ENCODE measurements around the gene LOX. TPM values are rescaled to one million over a fixed set of nuclear protein-coding genes. Genes with fewer than 3 reads are reported as not detected.

Gene LOX
- total and polyA plus RNA-seq, 2 experiments from 2014 or later, result 1.5 to 1.8 TPM

GRCh38 chr5:122051569-122051968 lies 26.5 kb downstream of the LOX start (continued):
- TF ChIP-seq EZH2 (IDR thresholded peaks at IDR 0.05; ENCODE audit: low read depth, unreplicated experiment), result no peak

- no peak overlapping the region for H3K4me3 ChIP-seq
- Mint-ChIP-seq H3K27me3 (ENCODE audit: insufficient read depth, low read depth, poor library complexity) (no peaks in the 10 kb centered on the region), H3K4me3 (no peak overlapping the region), H3K4me1 (no peaks in the 10 kb centered on the region; the same call in 2 of the 3 replicates), H3K27ac (no peak overlapping the region), H3K9me3 (no peaks in the 10 kb centered on the region), H3K36me3 (ENCODE audit: low read depth) (no peaks in the 10 kb centered on the region; the same call in 2 of the 3 replicates)
- no peaks in the 10 kb centered on the region for H3K36me3 ChIP-seq (ENCODE audit: insufficient read depth)
- no peaks in the 10 kb centered on the region for H3K27me3 ChIP-seq (ENCODE audit: insufficient read depth)
- H2AFZ ChIP-seq, result no peak overlapping the region
- no peaks in the 10 kb centered on the region for H3K79me2 ChIP-seq (replicated peaks; ENCODE audit: insufficient read depth)
- H4K20me1 ChIP-seq (replicated peaks; ENCODE audit: insufficient read depth), result no peaks in the 10 kb centered on the region
- H3K27ac ChIP-seq (ENCODE audit: low read depth), result no peak overlapping the region
- DNase-seq (ENCODE audit: low spot score) (no peak), ATAC-seq (no peak)
- no peaks in the 10 kb centered on the region for H3F3A ChIP-seq (replicated peaks; ENCODE audit: low read depth)
- H3K4me2 ChIP-seq, result no peak overlapping the region
- no peak for TF ChIP-seq CREB1 (CRISPR knock-in tag; IDR thresholded peaks at IDR 0.05; ENCODE audit: low read depth)
- no peak for TF ChIP-seq NANOG (IDR thresholded peaks at IDR 0.05; ENCODE audit: borderline replicate concordance)
- no peak for TF ChIP-seq EZH2phosphoT487 (IDR thresholded peaks at IDR 0.05; ENCODE audit: unreplicated experiment)
- no peak for TF ChIP-seq EZH2 (IDR thresholded peaks at IDR 0.05; ENCODE audit: low read depth, unreplicated experiment)
- TF ChIP-seq POLR2AphosphoS5 (IDR thresholded peaks at IDR 0.05; ENCODE audit: low read depth), result no peak
- no peak for TF ChIP-seq ZNF114 (CRISPR knock-in tag; IDR thresholded peaks at IDR 0.05)
- TF ChIP-seq JUNB (IDR thresholded peaks at IDR 0.05; ENCODE audit: unreplicated experiment), result no peak
- TF ChIP-seq ZNF331 (CRISPR knock-in tag; IDR thresholded peaks at IDR 0.05; ENCODE audit: low read depth), result no peak
- no peak for TF ChIP-seq STAT1 (IDR thresholded peaks at IDR 0.05; ENCODE audit: unreplicated experiment)
- no peaks in the 10 kb centered on the region for H3K9me2 ChIP-seq (ENCODE audit: insufficient read depth)
- H3K4me1 ChIP-seq (ENCODE audit: insufficient read depth), result no peaks in the 10 kb centered on the region
Observed at GRCh38 chr5:122050959-122051358, 27.1 kb downstream of the LOX start.

DNA sequence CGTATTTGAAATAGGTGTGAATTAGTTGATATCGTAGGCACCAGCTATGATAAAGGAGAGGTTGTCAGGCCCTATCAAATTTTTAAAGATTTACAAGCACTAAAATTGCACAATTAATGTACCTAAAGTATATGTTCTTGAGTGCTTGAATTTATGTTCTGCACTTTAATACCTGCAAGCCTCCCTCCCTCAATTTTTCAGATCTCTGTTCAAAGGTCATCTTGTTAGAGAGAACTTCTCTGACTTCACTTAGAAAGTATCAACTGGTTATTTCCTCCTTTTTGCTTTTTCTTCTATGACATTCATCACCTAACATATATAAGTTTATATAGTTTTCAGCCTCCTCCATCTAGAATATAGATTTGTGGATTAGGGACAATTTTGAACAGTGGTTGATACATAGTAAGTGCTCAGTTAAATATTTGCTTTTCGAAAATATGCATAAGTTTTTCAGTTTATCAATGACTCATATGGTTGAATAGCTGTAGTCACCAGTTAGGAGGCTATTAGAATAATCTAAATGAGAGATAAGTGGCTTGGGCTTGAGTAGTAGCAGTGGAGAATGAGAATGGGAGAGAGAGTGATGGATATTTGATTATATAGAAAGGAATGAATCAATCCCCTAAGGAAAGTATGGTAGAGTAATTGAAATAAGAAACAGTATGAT lies 37.3 kb downstream of the LOX start:
- Mint-ChIP-seq H3K27me3 (ENCODE audit: insufficient read depth, low read depth, poor library complexity) (peaks cover 2% of the 10 kb centered on the region), H3K27ac (no peak overlapping the region; the same call in 1 of the 2 replicates), H3K9me3 (peaks cover 4% of the 10 kb centered on the region; the same call in 2 of the 3 replicates), H3K4me1 (no peaks in the 10 kb centered on the region), H3K36me3 (ENCODE audit: low read depth) (peaks cover 4% of the 10 kb centered on the region; the same call in 2 of the 3 replicates), H3K4me3 (no peak overlapping the region)
- Histone ChIP-seq H3F3A (replicated peaks; ENCODE audit: low read depth) (no peaks in the 10 kb centered on the region), H3K36me3 (ENCODE audit: insufficient read depth) (no peaks in the 10 kb centered on the region), H3K4me1 (ENCODE audit: insufficient read depth) (no peaks in the 10 kb centered on the region), H3K4me3 (no peak overlapping the region), H3K4me2 (no peak overlapping the region), H3K27ac (ENCODE audit: low read depth) (no peak overlapping the region), H2AFZ (no peak overlapping the region), H3K27me3 (ENCODE audit: insufficient read depth) (no peaks in the 10 kb centered on the region), H3K9me2 (ENCODE audit: insufficient read depth) (no peaks in the 10 kb centered on the region), H3K79me2 (replicated peaks; ENCODE audit: insufficient read depth) (no peaks in the 10 kb centered on the region), H4K20me1 (replicated peaks; ENCODE audit: insufficient read depth) (no peaks in the 10 kb centered on the region)
- ATAC-seq (no peak), DNase-seq (ENCODE audit: low spot score) (no peak)
- TF ChIP-seq REST (IDR thresholded peaks at IDR 0.05; ENCODE audit: unreplicated experiment) (no peak), CREB1 (CRISPR knock-in tag; IDR thresholded peaks at IDR 0.05; ENCODE audit: low read depth) (no peak)
- TF ChIP-seq, protein P1, sequence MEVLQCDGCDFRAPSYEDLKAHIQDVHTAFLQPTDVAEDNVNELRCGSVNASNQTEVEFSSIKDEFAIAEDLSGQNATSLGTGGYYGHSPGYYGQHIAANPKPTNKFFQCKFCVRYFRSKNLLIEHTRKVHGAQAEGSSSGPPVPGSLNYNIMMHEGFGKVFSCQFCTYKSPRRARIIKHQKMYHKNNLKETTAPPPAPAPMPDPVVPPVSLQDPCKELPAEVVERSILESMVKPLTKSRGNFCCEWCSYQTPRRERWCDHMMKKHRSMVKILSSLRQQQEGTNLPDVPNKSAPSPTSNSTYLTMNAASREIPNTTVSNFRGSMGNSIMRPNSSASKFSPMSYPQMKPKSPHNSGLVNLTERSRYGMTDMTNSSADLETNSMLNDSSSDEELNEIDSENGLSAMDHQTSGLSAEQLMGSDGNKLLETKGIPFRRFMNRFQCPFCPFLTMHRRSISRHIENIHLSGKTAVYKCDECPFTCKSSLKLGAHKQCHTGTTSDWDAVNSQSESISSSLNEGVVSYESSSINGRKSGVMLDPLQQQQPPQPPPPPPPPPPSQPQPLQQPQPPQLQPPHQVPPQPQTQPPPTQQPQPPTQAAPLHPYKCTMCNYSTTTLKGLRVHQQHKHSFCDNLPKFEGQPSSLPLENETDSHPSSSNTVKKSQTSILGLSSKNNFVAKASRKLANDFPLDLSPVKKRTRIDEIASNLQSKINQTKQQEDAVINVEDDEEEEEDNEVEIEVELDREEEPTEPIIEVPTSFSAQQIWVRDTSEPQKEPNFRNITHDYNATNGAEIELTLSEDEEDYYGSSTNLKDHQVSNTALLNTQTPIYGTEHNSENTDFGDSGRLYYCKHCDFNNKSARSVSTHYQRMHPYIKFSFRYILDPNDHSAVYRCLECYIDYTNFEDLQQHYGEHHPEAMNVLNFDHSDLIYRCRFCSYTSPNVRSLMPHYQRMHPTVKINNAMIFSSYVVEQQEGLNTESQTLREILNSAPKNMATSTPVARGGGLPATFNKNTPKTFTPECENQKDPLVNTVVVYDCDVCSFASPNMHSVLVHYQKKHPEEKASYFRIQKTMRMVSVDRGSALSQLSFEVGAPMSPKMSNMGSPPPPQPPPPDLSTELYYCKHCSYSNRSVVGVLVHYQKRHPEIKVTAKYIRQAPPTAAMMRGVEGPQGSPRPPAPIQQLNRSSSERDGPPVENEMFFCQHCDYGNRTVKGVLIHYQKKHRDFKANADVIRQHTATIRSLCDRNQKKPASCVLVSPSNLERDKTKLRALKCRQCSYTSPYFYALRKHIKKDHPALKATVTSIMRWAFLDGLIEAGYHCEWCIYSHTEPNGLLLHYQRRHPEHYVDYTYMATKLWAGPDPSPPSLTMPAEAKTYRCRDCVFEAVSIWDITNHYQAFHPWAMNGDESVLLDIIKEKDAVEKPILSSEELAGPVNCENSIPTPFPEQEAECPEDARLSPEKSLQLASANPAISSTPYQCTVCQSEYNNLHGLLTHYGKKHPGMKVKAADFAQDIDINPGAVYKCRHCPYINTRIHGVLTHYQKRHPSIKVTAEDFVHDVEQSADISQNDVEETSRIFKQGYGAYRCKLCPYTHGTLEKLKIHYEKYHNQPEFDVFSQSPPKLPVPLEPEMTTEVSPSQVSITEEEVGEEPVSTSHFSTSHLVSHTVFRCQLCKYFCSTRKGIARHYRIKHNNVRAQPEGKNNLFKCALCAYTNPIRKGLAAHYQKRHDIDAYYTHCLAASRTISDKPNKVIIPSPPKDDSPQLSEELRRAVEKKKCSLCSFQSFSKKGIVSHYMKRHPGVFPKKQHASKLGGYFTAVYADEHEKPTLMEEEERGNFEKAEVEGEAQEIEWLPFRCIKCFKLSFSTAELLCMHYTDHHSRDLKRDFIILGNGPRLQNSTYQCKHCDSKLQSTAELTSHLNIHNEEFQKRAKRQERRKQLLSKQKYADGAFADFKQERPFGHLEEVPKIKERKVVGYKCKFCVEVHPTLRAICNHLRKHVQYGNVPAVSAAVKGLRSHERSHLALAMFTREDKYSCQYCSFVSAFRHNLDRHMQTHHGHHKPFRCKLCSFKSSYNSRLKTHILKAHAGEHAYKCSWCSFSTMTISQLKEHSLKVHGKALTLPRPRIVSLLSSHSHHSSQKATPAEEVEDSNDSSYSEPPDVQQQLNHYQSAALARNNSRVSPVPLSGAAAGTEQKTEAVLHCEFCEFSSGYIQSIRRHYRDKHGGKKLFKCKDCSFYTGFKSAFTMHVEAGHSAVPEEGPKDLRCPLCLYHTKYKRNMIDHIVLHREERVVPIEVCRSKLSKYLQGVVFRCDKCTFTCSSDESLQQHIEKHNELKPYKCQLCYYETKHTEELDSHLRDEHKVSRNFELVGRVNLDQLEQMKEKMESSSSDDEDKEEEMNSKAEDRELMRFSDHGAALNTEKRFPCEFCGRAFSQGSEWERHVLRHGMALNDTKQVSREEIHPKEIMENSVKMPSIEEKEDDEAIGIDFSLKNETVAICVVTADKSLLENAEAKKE (CRISPR knock-in tag; IDR thresholded peaks at IDR 0.05), result no peak

Measured in GM23338 (cell line).